ENCODE data around the gene SYNE2.
"Not testable (repeated sequence)": the region's sequence is repeated elsewhere in the genome, so short reads cannot be mapped to it uniquely, and the experiment has no call there.

SYNE2 gene

DNA sequence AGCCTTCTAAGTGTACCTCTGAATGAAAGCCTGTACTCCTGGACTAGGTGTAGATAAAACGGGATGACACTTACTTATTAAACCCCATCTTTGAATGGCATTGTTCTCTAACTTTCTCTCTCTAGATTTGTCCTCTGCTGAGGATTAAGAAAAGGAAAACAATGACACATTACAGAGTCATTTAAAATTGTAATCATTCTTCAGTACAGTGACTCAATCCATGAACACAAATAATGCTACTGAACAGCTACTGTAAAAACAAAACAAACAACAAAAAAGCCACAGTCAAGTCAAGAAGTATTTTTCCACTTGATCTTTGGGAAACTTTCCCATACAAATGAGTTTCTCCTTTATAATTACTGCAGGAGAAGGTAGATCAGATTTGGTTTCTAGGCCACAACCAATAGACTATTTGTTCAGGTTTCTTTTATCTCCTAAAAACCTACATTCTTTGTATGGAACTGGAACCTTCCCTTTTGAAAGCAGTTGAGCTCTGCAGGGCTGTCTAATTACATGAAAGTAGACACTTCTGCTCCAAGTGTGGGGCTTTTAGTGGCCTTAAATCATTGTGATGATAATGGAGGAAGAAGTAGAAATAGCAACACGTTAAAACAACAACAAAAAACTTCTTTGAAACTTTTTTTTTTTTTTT is 222.3 kb downstream of the SYNE2 start:
- DNase-seq (ENCODE audit: low read depth in 2 of 2, low spot score in 1 of 2) = no peak

- DNase-seq (ENCODE audit: low read depth in 2 of 2, low spot score in 1 of 2) = no peak
Measured at GRCh38 chr14:64075613-64076005, 222.8 kb downstream of the SYNE2 start.

- no peak for DNase-seq (ENCODE audit: low read depth in 2 of 2, low spot score in 1 of 2)
Measured at GRCh38 chr14:64080452-64080851, 227.6 kb downstream of the SYNE2 start.

GRCh38 chr14:64081174-64081746 is 228.5 kb downstream of the SYNE2 start:
- no peak for DNase-seq (ENCODE audit: low read depth in 2 of 2, low spot score in 1 of 2)

DNA sequence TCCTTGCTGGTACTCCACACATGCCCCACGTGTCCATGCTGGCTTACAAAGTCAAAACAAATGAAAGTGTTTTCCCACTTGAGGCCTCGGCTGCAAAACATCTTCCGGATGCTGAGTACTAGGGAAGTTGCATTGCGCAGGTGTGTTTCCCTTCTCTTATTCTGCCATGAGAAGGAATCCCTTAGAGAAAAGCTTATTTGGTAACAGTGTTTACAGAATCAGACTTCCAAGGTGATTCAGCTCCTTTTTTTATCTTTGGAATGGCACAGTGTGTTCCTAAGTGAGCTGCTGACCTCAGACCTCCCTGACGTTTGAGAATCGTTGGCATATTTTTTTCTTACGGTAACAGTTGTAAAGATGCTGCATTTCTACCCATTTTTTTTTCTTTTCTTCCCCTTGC is 230.0 kb downstream of the SYNE2 start:
- DNase-seq (ENCODE audit: low read depth in 2 of 2, low spot score in 1 of 2) = no peak

GRCh38 chr14:64088647-64088964 is 235.8 kb downstream of the SYNE2 start:
- DNase-seq (ENCODE audit: low read depth in 2 of 2, low spot score in 1 of 2) = no peak

- DNase-seq (ENCODE audit: low read depth in 2 of 2, low spot score in 1 of 2) = no peak
Measured at GRCh38 chr14:64089920-64090319, 237.1 kb downstream of the SYNE2 start.

- DNase-seq (ENCODE audit: low read depth in 2 of 2, low spot score in 1 of 2) = no peak
Measured at GRCh38 chr14:64091217-64091616, 238.4 kb downstream of the SYNE2 start.

GRCh38 chr14:64092338-64092737 is 239.5 kb downstream of the SYNE2 start:
- no peak for DNase-seq (ENCODE audit: low read depth in 2 of 2, low spot score in 1 of 2)

- DNase-seq (ENCODE audit: low read depth in 2 of 2, low spot score in 1 of 2) = no peak
Measured at GRCh38 chr14:64092940-64093339, 240.1 kb downstream of the SYNE2 start.

- no peak for DNase-seq (ENCODE audit: low read depth in 2 of 2, low spot score in 1 of 2)
Measured at GRCh38 chr14:64095620-64096019, 242.8 kb downstream of the SYNE2 start.

DNA sequence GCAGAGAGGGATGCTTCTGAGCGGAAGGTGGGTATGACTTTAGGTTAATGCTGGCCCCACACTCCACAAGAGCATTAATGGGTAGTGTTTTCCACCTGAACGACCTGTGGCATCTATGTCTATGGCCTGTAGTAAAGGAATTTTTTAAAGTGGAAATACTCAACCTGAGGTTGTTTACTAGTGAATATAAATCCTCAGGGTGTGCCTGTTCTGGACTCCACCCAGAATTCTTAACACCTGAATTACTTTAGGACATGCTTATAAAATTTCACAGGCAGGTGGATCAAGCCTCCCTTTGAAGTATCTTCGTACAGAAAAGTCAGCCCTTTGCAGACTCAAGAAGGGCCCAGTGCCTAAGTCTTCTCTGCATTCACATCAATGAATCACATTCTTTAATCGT is 245.3 kb downstream of the SYNE2 start:
- no peak for DNase-seq (ENCODE audit: low read depth in 2 of 2, low spot score in 1 of 2)

GRCh38 chr14:64107438-64107837 is 254.6 kb downstream of the SYNE2 start:
- DNase-seq (ENCODE audit: low read depth in 2 of 2, low spot score in 1 of 2) = no peak

DNA sequence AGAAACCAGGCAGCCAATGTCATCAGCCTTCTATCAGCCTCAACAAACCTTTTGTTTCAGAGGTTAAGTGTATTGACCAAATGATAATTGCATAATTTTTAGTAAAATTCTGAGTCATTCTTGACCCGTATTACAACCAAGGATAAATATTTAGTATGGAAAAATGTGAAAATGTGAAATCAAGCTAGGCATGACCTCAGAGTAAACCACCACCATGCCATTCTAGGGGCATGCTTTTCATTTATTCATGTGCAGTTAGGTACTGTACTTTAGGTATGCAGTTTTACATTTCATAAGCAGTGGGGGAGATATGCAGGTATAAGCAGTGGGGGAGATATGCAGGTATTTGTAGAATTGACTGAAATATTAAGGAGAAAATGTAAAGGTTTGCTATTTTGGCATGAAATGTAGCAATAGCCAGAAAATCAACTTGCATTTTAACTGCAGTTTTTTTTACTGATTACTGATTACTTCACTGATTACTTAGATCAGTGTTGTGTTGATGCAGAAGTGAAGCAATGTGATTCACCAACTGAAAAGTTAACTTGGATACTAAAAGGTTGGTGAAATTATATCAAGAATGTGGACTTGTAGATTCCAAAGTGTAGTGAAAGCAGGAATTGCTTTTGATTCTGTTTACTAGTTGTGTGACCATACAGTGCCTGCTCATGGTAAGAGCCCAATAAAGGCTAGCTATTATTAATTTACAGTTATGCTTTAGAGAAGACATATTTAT is 257.2 kb downstream of the SYNE2 start:
- DNase-seq (ENCODE audit: low read depth in 2 of 2, low spot score in 1 of 2) = no peak

- no peak for DNase-seq (ENCODE audit: low read depth in 2 of 2, low spot score in 1 of 2)
Measured at GRCh38 chr14:64110802-64111201, 258.0 kb downstream of the SYNE2 start.

- no peak for DNase-seq (ENCODE audit: low read depth in 2 of 2, low spot score in 1 of 2)
Measured at GRCh38 chr14:64112867-64113678, 260.3 kb downstream of the SYNE2 start.

DNA sequence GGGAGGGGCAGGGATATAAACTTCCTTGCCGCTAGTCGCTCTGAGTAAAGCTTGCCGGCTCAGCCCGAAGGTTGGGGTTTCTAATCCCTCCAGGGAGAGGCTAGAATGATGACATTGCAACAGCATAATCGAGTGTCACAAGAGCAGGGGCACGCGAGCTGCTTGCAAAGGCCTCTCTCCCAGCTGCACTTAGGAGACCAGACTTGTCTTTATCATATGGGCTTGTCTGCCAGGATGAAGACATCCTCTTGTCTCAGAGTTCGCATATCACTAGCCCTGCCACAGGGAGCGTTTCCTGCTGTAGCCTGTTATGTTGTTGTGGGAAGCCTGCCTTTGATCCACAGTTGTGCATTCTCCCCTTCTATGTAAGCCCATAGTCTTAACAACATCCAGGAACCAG is 261.4 kb downstream of the SYNE2 start:
- no peak for DNase-seq (ENCODE audit: low read depth in 2 of 2, low spot score in 1 of 2)

- no peak for DNase-seq (ENCODE audit: low read depth in 2 of 2, low spot score in 1 of 2)
Measured at GRCh38 chr14:64114796-64115195, 262.0 kb downstream of the SYNE2 start.

DNA sequence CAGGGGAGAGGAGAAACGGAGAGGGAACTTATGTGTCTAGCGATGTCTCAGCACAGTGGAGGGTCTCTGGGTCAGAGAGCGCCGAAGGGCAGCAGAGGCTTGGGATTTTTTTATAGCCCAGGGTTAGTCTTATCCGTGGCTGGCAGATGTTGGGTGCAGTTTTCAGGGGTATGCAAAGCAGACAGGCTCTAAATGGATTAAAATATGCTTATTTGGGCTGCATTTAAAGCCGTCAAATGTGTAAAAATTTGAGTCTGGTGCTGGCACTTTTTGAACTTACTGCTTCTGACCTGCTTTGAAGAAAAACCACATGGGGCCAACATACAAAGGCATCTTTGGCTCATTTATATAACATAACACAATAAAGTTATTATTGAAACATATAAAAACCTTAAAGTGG is 262.6 kb downstream of the SYNE2 start:
- no peak for DNase-seq (ENCODE audit: low read depth in 2 of 2, low spot score in 1 of 2)

- no peak for DNase-seq (ENCODE audit: low read depth in 2 of 2, low spot score in 1 of 2)
Measured at GRCh38 chr14:64117671-64118402, 265.0 kb downstream of the SYNE2 start.

GRCh38 chr14:64118403-64118742 is 265.6 kb downstream of the SYNE2 start:
- DNase-seq (ENCODE audit: low read depth in 2 of 2, low spot score in 1 of 2) = not testable (repeated sequence)
